ENCODE data around the gene LARP4B.
A peak's percentile ranks its signal among the peaks of the same experiment; 100 is the strongest.

Gene LARP4B

DNA sequence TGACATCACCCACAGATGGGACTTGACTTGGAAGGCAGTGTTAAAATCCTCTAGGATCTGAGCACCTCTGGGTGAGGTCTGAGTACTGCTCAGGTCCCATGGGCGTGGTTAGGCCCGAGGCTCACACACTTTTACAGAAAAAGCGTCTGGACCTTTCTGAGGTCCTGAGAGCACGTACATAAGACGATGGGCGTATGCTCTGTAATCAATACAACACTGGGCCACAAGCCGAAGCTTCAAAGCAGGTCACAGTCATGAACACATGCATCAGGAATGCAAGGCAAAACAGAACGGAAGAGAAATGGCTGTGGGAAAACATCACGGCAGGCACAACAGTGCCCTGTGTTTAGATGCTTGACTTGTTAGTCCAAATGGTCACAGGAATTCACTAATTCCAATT is 112.2 kb downstream of the LARP4B start:
- Histone ChIP-seq H3K36me3 (replicated peaks; ENCODE audit: low read depth, low read length) (peaks cover 61% of the 10 kb centered on the region), H2AFZ (ENCODE audit: low read depth, low read length) (no peak overlapping the region), H3K4me1 (ENCODE audit: low read length) (peaks cover 24% of the 10 kb centered on the region), H3K4me3 (ENCODE audit: low read length) (peak overlapping the region; percentile 22; the same call in 1 of the 2 replicates), H3K9me3 (ENCODE audit: insufficient read depth, low read length) (no peaks in the 10 kb centered on the region), H3K4me2 (ENCODE audit: low read length) (peak overlapping the region; percentile 57), H3K27me3 (ENCODE audit: low read depth, low read length) (no peaks in the 10 kb centered on the region), H3K79me2 (ENCODE audit: low read length) (peaks cover 8% of the 10 kb centered on the region; the same call in 1 of the 2 replicates), H3K27ac (ENCODE audit: low read length) (peak overlapping the region; percentile 67), H3K9ac (ENCODE audit: low read length) (no peak overlapping the region), H4K20me1 (ENCODE audit: insufficient read depth, low read length) (peaks cover 13% of the 10 kb centered on the region)
- TF ChIP-seq, protein P1, sequence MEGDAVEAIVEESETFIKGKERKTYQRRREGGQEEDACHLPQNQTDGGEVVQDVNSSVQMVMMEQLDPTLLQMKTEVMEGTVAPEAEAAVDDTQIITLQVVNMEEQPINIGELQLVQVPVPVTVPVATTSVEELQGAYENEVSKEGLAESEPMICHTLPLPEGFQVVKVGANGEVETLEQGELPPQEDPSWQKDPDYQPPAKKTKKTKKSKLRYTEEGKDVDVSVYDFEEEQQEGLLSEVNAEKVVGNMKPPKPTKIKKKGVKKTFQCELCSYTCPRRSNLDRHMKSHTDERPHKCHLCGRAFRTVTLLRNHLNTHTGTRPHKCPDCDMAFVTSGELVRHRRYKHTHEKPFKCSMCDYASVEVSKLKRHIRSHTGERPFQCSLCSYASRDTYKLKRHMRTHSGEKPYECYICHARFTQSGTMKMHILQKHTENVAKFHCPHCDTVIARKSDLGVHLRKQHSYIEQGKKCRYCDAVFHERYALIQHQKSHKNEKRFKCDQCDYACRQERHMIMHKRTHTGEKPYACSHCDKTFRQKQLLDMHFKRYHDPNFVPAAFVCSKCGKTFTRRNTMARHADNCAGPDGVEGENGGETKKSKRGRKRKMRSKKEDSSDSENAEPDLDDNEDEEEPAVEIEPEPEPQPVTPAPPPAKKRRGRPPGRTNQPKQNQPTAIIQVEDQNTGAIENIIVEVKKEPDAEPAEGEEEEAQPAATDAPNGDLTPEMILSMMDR (IDR thresholded peaks at IDR 0.05; ENCODE audit: low read depth, low read length): no peak
- TF ChIP-seq EZH2phosphoT487 (IDR thresholded peaks at IDR 0.05; ENCODE audit: low read depth): no peak

DNA sequence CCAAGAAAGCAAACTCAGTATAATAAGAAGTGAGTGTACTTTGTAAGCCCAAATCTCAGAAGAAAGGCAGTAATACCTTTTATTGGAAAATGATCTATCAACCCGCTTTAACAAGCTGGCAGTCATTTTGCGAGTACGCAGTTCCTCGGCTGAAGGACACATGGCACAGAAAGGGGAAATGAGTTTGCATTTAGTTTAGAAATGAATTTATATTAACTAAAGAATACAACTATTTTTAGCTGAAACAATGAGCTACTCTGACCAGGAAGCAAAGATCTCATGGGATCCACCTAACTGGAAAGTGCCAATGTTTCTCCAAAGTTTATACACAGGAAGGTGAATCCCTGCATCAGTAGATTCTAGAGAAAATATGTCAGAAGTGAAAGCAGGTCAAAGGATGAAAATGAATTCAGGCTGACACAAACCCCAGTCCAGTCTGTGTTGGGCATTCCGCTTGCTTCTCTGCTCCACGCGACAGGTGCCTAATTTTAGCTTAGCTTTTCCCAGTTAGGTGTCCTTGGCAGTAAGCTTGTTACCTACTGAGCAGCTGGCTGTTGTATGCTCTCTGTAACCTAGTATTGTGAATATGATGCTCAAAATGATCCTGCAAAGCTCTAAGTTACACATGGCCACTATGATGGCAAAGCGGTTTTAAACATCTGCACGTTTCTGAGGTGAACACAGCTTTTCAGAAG is 112.8 kb downstream of the LARP4B start:
- H3K4me2 ChIP-seq (ENCODE audit: low read length): peak overlapping the region; percentile 57
- no peaks in the 10 kb centered on the region for H3K9me3 ChIP-seq (ENCODE audit: insufficient read depth, low read length)
- H3K4me1 ChIP-seq (ENCODE audit: low read length): peaks cover 24% of the 10 kb centered on the region
- H3K27ac ChIP-seq (ENCODE audit: low read length): peak overlapping the region; percentile 67
- peak overlapping the region; percentile 22 for H3K4me3 ChIP-seq (ENCODE audit: low read length)
- H3K79me2 ChIP-seq (ENCODE audit: low read length): peaks cover 8% of the 10 kb centered on the region; the same call in 1 of the 2 replicates
- no peak for TF ChIP-seq EZH2phosphoT487 (IDR thresholded peaks at IDR 0.05; ENCODE audit: low read depth)
- TF ChIP-seq, protein P1 (IDR thresholded peaks at IDR 0.05; ENCODE audit: low read depth, low read length): no peak
- no peak overlapping the region for H2AFZ ChIP-seq (ENCODE audit: low read depth, low read length)
- H3K36me3 ChIP-seq (replicated peaks; ENCODE audit: low read depth, low read length): peaks cover 58% of the 10 kb centered on the region
- no peaks in the 10 kb centered on the region for H3K27me3 ChIP-seq (ENCODE audit: low read depth, low read length)
- peaks cover 13% of the 10 kb centered on the region for H4K20me1 ChIP-seq (ENCODE audit: insufficient read depth, low read length)
- H3K9ac ChIP-seq (ENCODE audit: low read length): peak overlapping the region; percentile 32; the same call in 1 of the 2 replicates

DNA sequence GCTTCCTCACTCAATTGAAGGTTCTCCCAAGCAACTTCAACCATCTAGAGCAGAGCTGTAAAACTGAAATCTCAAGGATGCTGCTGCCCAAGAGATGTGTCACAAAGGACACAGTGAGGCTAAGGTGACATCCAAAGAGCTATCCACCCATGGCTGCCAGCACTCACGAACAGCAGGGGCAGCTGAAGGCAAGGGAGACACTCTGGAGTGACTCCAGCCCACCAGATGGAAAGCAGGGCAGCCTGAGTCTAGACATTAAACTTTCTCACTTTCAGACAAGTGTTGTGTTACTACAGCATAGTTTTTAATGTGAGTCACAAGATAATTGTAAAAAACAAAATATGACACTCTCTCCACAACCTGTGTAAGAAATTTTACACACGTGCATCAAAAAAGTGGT is 113.5 kb downstream of the LARP4B start:
- no peak overlapping the region for H2AFZ ChIP-seq (ENCODE audit: low read depth, low read length)
- TF ChIP-seq EZH2phosphoT487 (IDR thresholded peaks at IDR 0.05; ENCODE audit: low read depth): no peak
- TF ChIP-seq, protein P1 (IDR thresholded peaks at IDR 0.05; ENCODE audit: low read depth, low read length): no peak
- H4K20me1 ChIP-seq (ENCODE audit: insufficient read depth, low read length): peaks cover 13% of the 10 kb centered on the region
- H3K4me1 ChIP-seq (ENCODE audit: low read length): peaks cover 24% of the 10 kb centered on the region
- peaks cover 8% of the 10 kb centered on the region; the same call in 1 of the 2 replicates for H3K79me2 ChIP-seq (ENCODE audit: low read length)
- H3K27ac ChIP-seq (ENCODE audit: low read length): no peak overlapping the region
- H3K36me3 ChIP-seq (replicated peaks; ENCODE audit: low read depth, low read length): peaks cover 52% of the 10 kb centered on the region
- no peaks in the 10 kb centered on the region for H3K27me3 ChIP-seq (ENCODE audit: low read depth, low read length)
- peak overlapping the region; percentile 32; the same call in 1 of the 2 replicates for H3K9ac ChIP-seq (ENCODE audit: low read length)
- no peaks in the 10 kb centered on the region for H3K9me3 ChIP-seq (ENCODE audit: insufficient read depth, low read length)
- H3K4me2 ChIP-seq (ENCODE audit: low read length): peak overlapping the region; percentile 57
- H3K4me3 ChIP-seq (ENCODE audit: low read length): no peak overlapping the region

- Histone ChIP-seq H3K4me2 (ENCODE audit: low read length) (no peak overlapping the region), H3K9ac (ENCODE audit: low read length) (no peak overlapping the region), H2AFZ (ENCODE audit: low read depth, low read length) (no peak overlapping the region), H3K4me1 (ENCODE audit: low read length) (peaks cover 24% of the 10 kb centered on the region), H3K4me3 (ENCODE audit: low read length) (no peak overlapping the region), H4K20me1 (ENCODE audit: insufficient read depth, low read length) (peaks cover 9% of the 10 kb centered on the region), H3K27ac (ENCODE audit: low read length) (no peak overlapping the region), H3K79me2 (ENCODE audit: low read length) (peaks cover 8% of the 10 kb centered on the region; the same call in 1 of the 2 replicates), H3K36me3 (replicated peaks; ENCODE audit: low read depth, low read length) (peaks cover 52% of the 10 kb centered on the region), H3K9me3 (ENCODE audit: insufficient read depth, low read length) (no peaks in the 10 kb centered on the region), H3K27me3 (ENCODE audit: low read depth, low read length) (no peaks in the 10 kb centered on the region)
- TF ChIP-seq EZH2phosphoT487 (IDR thresholded peaks at IDR 0.05; ENCODE audit: low read depth): no peak
- TF ChIP-seq, protein P1 (IDR thresholded peaks at IDR 0.05; ENCODE audit: low read depth, low read length): no peak
Observed at GRCh38 chr10:817371-817770, 114.1 kb downstream of the LARP4B start.
